RWPE2 (cell line): ENCODE measurements around the gene TDRD10.

Source experiments
- ATAC-seq: fragments of 200-7000 bp; cut with Tn5 transposase; 3 replicates; pipeline ENCODE4 v1.9.1; 2021; ENCODE audit warnings: low read depth
- DNase-seq: peaks from one replicate; pipeline ENCODE4 v3.0.0-alpha.2; 2020; ENCODE audit warnings: low spot score
- H3K27ac ChIP-seq: fragments of 450-650 bp; 2 replicates; pipeline ENCODE4 v1.5.1; 2017; ENCODE audit warnings: mild to moderate bottlenecking; ENCODE audit not compliant: poor library complexity, severe bottlenecking
- H3K27me3 ChIP-seq: fragments of 250-450 bp; sonication (Bioruptor Pico); 2 replicates; pipeline ENCODE4 v1.5.1; 2021; ENCODE audit warnings: mild to moderate bottlenecking, moderate library complexity; ENCODE audit not compliant: insufficient read depth, poor library complexity, severe bottlenecking
- H3K36me3 ChIP-seq: fragments of 250-450 bp; sonication (Bioruptor Pico); 2 replicates; pipeline ENCODE4 v1.5.1; 2020; ENCODE audit warnings: low read depth, mild to moderate bottlenecking, moderate library complexity
- H3K4me1 ChIP-seq: fragments of 250-450 bp; sonication (Bioruptor Pico); 2 replicates; pipeline ENCODE4 v1.5.1; 2021; ENCODE audit warnings: mild to moderate bottlenecking, moderate library complexity; ENCODE audit not compliant: insufficient read depth, poor library complexity, severe bottlenecking
- H3K4me3 ChIP-seq: fragments of 250-450 bp; sonication (Bioruptor Pico); 2 replicates; pipeline ENCODE4 v1.5.1; 2021; ENCODE audit warnings: mild to moderate bottlenecking, moderate library complexity; ENCODE audit not compliant: severe bottlenecking
- H3K9me3 ChIP-seq: fragments of 250-450 bp; sonication (Bioruptor Pico); 2 replicates; pipeline ENCODE4 v1.5.1; 2021; ENCODE audit warnings: mild to moderate bottlenecking, moderate library complexity; ENCODE audit not compliant: severe bottlenecking
- CTCF ChIP-seq: fragments of 450-650 bp; IDR thresholded peaks from one replicate; pipeline ENCODE4 v1.5.1; 2017; ENCODE audit warnings: mild to moderate bottlenecking, moderate library complexity; ENCODE audit not compliant: poor library complexity, severe bottlenecking

TDRD10 gene

DNA sequence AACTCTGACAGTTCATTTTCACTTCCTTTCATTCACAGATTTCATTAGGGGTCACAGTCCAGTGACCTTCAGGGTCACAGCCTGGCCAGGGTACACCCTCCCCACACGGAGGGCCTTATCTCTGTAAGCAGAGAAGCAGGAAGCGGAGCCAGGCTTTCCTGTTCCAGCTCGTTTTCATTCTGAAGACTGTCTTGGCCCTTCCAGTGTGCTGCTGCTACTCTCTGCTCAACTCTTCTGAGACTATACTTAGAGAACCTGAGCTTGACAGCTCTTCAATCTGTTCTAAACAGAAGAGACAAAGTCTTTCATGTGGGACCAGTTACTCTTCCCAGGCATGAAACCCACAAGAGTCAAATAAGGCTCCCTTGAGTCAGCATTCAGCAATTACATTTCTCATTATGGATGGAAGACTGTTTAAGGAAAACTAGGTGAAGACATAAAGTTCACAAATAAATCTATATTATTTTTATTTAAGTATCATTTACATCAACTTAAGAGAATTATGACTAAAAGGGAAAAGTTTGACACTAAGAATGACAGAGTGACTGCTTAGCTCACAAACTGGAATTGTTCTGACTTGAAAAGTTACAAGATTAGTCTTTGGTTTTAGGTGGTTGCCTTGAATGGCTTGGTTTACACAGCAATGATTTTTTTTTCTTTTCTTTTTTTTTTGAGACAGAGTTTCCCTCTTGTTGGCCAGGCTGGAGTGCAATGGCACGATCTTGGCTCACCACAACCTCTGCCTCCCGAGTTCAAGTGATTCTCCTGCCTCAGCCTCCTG, 4.8 kb upstream of the TDRD10 start:
- Histone ChIP-seq H3K9me3 (no peaks in the 10 kb centered on the region), H3K4me3 (no peak overlapping the region), H3K27me3 (peaks cover 46% of the 10 kb centered on the region), H3K36me3 (no peaks in the 10 kb centered on the region), H3K27ac (no peak overlapping the region), H3K4me1 (no peaks in the 10 kb centered on the region)
- no peak for ATAC-seq
- DNase-seq: no peak
- no peak for TF ChIP-seq CTCF

DNA sequence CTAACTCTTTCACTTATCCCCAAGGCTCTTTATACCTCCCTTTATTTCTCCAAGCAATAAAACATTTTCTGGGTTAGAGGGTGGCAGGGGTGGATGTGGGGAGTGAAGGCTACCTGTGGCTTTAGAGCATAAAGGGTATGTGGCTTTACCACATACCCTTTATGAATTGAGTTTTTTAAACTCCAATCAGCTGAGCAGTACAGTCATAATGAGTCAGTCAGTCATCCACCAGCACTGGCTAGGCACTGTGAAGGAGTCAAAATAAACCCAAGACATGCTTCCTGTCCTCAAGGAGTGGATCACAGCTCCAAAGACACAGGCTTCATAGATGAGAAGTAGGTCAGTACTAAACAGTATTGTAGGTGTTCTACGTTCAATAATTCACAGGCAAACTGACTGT, 2.6 kb upstream of the TDRD10 start:
- H3K36me3 ChIP-seq: no peaks in the 10 kb centered on the region
- no peaks in the 10 kb centered on the region for H3K4me1 ChIP-seq
- peaks cover 61% of the 10 kb centered on the region for H3K27me3 ChIP-seq
- H3K27ac ChIP-seq: no peak overlapping the region
- no peak overlapping the region for H3K4me3 ChIP-seq
- TF ChIP-seq CTCF: no peak
- ATAC-seq: no peak
- no peaks in the 10 kb centered on the region for H3K9me3 ChIP-seq
- DNase-seq: no peak

DNA sequence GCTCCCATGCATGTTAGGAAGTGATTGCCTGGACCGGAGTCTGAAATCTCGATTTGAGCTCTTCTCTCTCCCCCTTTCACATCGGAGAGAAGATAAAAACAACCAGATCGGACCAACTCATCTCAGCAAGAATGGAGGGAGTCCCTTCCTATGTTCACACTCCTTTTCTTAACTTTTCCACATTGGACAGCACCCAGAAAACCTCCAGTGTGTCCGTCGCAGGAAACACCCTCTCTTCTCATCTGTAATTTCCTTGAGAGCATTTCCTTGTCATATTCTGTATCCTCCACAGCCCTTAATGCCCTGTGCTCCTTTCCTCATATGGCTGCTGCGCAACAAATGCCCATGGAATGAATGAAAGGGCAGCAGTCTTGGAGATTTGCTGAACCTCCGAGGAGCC, 1.5 kb upstream of the TDRD10 start:
- Histone ChIP-seq H3K4me3 (no peak overlapping the region), H3K4me1 (no peaks in the 10 kb centered on the region), H3K36me3 (no peaks in the 10 kb centered on the region), H3K9me3 (no peaks in the 10 kb centered on the region), H3K27me3 (peaks cover 72% of the 10 kb centered on the region), H3K27ac (no peak overlapping the region)
- ATAC-seq (no peak), DNase-seq (no peak)
- no peak for TF ChIP-seq CTCF

- ATAC-seq: peak; percentile 44; the same call in 2 of the 3 replicates
- TF ChIP-seq CTCF: no peak
- peaks cover 76% of the 10 kb centered on the region for H3K27me3 ChIP-seq
- no peak overlapping the region for H3K27ac ChIP-seq
- H3K4me3 ChIP-seq: peak overlapping the region; percentile 10
- no peaks in the 10 kb centered on the region for H3K9me3 ChIP-seq
- no peak for DNase-seq
- H3K36me3 ChIP-seq: no peaks in the 10 kb centered on the region
- no peaks in the 10 kb centered on the region for H3K4me1 ChIP-seq
Measured at GRCh38 chr1:154501423-154502065, 475 bp upstream of the TDRD10 start.

- Histone ChIP-seq H3K27ac (no peak overlapping the region), H3K36me3 (no peaks in the 10 kb centered on the region), H3K27me3 (peaks cover 80% of the 10 kb centered on the region), H3K4me1 (no peaks in the 10 kb centered on the region), H3K9me3 (no peaks in the 10 kb centered on the region), H3K4me3 (no peak overlapping the region)
- DNase-seq: no peak
- ATAC-seq: no peak
- TF ChIP-seq CTCF: no peak
Measured at GRCh38 chr1:154502744-154503115, 711 bp downstream of the TDRD10 start.
